ENCODE data around the gene GCK. TPM values are rescaled to one million over a fixed set of nuclear protein-coding genes. Genes with fewer than 3 reads are reported as not detected.
"Not testable (repeated sequence)": the region's sequence is repeated elsewhere in the genome, so short reads cannot be mapped to it uniquely, and the experiment has no call there.

GCK gene
- total and polyA plus RNA-seq, 4 donors = 0.09 to 12.7 (median 0.44) TPM

GRCh38 chr7:44172803-44173424, 16.3 kb downstream of the GCK start (continued):
- TF ChIP-seq CTCF (IDR thresholded peaks at IDR 0.05; ENCODE audit: low read depth, low read length, missing input control) (no peak), EGR1 (IDR thresholded peaks at IDR 0.05; ENCODE audit: low read depth in 2 of 2) (no peak), HNF4A (conservative IDR thresholded peaks at IDR 0.05) (no peak), MAX (IDR thresholded peaks at IDR 0.05) (no peak)

GRCh38 chr7:44172352-44172751, 16.9 kb downstream of the GCK start:
- H3K4me1 ChIP-seq (ENCODE audit: control insufficient read depth in 4 of 4, insufficient read depth in 4 of 4, low read length in 3 of 4) = no peaks in the 10 kb centered on the region
- H3K9me3 ChIP-seq (ENCODE audit: control insufficient read depth in 4 of 4, low read length in 3 of 4) = no peaks in the 10 kb centered on the region
- no peak overlapping the region for H3K9ac ChIP-seq (ENCODE audit: low read depth in 1 of 2, low read length in 2 of 2)
- H3K27me3 ChIP-seq (ENCODE audit: control insufficient read depth in 4 of 4, insufficient read depth in 4 of 4, low read length in 3 of 4) = no peaks in the 10 kb centered on the region
- H3K27ac ChIP-seq (ENCODE audit: low read depth in 1 of 2, low read length in 2 of 2) = no peak overlapping the region
- no peak for DNase-seq (ENCODE audit: low spot score)
- no peak overlapping the region for H3K4me3 ChIP-seq (ENCODE audit: low read depth in 1 of 3, low read length in 3 of 3)
- TF ChIP-seq ATF3 (IDR thresholded peaks at IDR 0.05) = no peak
- TF ChIP-seq SP1 (IDR thresholded peaks at IDR 0.05) = no peak
- no peak for TF ChIP-seq NR2F2 (IDR thresholded peaks at IDR 0.05)
- TF ChIP-seq JUND (IDR thresholded peaks at IDR 0.05) = no peak
- TF ChIP-seq EGR1 (IDR thresholded peaks at IDR 0.05; ENCODE audit: low read depth in 2 of 2) = no peak
- no peaks in the 10 kb centered on the region for H3K36me3 ChIP-seq (ENCODE audit: control insufficient read depth in 4 of 4, insufficient read depth in 3 of 4, low read depth in 1 of 4, low read length in 3 of 4)

- H3K4me1 ChIP-seq (ENCODE audit: control insufficient read depth in 4 of 4, insufficient read depth in 4 of 4, low read length in 3 of 4); H3K27ac ChIP-seq (ENCODE audit: low read depth in 1 of 2, low read length in 2 of 2); H3K27me3 ChIP-seq (ENCODE audit: control insufficient read depth in 4 of 4, insufficient read depth in 4 of 4, low read length in 3 of 4); H3K4me3 ChIP-seq (ENCODE audit: low read depth in 1 of 3, low read length in 3 of 3); DNase-seq (ENCODE audit: low spot score); H3K36me3 ChIP-seq (ENCODE audit: control insufficient read depth in 4 of 4, insufficient read depth in 3 of 4, low read depth in 1 of 4, low read length in 3 of 4); H3K9me3 ChIP-seq (ENCODE audit: control insufficient read depth in 4 of 4, low read length in 3 of 4); H3K9ac ChIP-seq (ENCODE audit: low read depth in 1 of 2, low read length in 2 of 2): not testable (repeated sequence)
- 91% methylated on average over 9 of the region's 9 CpGs for WGBS
Observed at GRCh38 chr7:44171901-44172300, 17.3 kb downstream of the GCK start.

GRCh38 chr7:44167920-44168319, 21.3 kb downstream of the GCK start:
- Histone ChIP-seq H3K4me3 (ENCODE audit: low read depth in 1 of 3, low read length in 3 of 3) (no peak overlapping the region), H3K36me3 (ENCODE audit: control insufficient read depth in 4 of 4, insufficient read depth in 3 of 4, low read depth in 1 of 4, low read length in 3 of 4) (no peaks in the 10 kb centered on the region), H3K9me3 (ENCODE audit: control insufficient read depth in 4 of 4, low read length in 3 of 4) (no peaks in the 10 kb centered on the region), H3K9ac (ENCODE audit: low read depth in 1 of 2, low read length in 2 of 2) (no peak overlapping the region), H3K27ac (ENCODE audit: low read depth in 1 of 2, low read length in 2 of 2) (no peak overlapping the region), H3K4me1 (ENCODE audit: control insufficient read depth in 4 of 4, insufficient read depth in 4 of 4, low read length in 3 of 4) (peaks cover 3 to 10% (median 8%) of the 10 kb centered on the region in 4 donors), H3K27me3 (ENCODE audit: control insufficient read depth in 4 of 4, insufficient read depth in 4 of 4, low read length in 3 of 4) (no peaks in the 10 kb centered on the region)
- DNase-seq (ENCODE audit: low spot score) = no peak
- TF ChIP-seq ZBTB33 (IDR thresholded peaks at IDR 0.05) (no peak), GABPA (IDR thresholded peaks at IDR 0.05 in 1 of 2, conservative IDR thresholded peaks at IDR 0.05 in 1 of 2) (no peak), CTCF (IDR thresholded peaks at IDR 0.05; ENCODE audit: low read depth, low read length, missing input control) (no peak), JUND (IDR thresholded peaks at IDR 0.05) (no peak), REST (IDR thresholded peaks at IDR 0.05) (no peak), HNF4A (conservative IDR thresholded peaks at IDR 0.05) (no peak), FOXA2 (IDR thresholded peaks at IDR 0.05) (no peak), FOXA1 (IDR thresholded peaks at IDR 0.05) (no peak), ATF3 (IDR thresholded peaks at IDR 0.05) (no peak), YY1 (IDR thresholded peaks at IDR 0.05) (no peak), MAX (IDR thresholded peaks at IDR 0.05) (no peak)
